Dermis blood vessel endothelial cell (primary cell): ENCODE results near the gene OSBP. TPM values are rescaled to one million over a fixed set of nuclear protein-coding genes. Genes with fewer than 3 reads are reported as not detected.
"Not testable (repeated sequence)": the region's sequence is repeated elsewhere in the genome, so short reads cannot be mapped to it uniquely, and the experiment has no call there.

Experiments used
- DNase-seq: peaks from one replicate; pipeline ENCODE4 v3.0.0; 2010
- total RNA-seq: library from RNA; depleted of rRNA; stranded (reverse); fragments of >200 nt; gene quantifications from 2 replicates; pipeline ENCODE4 v1.2.3, GENCODE V29; 2014

Gene OSBP
- total RNA-seq = 41.5 and 68.4 TPM in 2 replicates

GRCh38 chr11:59615637-59616395 lies at the start of gene OSBP:
OSBP (minus strand) TSS chr11:59615774; CDS start chr11:59615664, 110 bp downstream.
- DNase-seq = peak; percentile 100

DNA sequence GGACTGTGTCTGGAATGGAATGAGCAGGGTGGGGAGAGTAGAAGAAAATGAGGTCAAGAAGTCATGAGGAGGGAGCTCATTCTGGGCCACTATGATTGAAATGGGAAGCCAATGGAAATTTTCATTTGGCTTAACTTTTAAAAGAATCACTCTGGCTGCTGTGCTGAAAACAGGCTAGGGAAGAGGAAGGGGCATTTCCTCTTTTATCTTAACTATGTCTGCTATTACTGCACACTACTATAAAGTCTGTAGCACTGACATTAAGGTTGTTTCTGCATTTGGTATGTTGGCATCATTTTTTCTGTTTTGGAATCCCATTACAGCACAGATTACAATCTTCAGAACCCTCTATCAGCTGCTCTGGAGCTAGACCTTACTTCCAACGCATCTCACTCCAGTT lies 45.0 kb upstream of the OSBP start:
- no peak for DNase-seq

GRCh38 chr11:59659981-59660380 lies 44.4 kb upstream of the OSBP start:
- DNase-seq = no peak

- no peak for DNase-seq
These were observed 42.5 kb upstream of the OSBP start for GRCh38 chr11:59658036-59658435.

DNA sequence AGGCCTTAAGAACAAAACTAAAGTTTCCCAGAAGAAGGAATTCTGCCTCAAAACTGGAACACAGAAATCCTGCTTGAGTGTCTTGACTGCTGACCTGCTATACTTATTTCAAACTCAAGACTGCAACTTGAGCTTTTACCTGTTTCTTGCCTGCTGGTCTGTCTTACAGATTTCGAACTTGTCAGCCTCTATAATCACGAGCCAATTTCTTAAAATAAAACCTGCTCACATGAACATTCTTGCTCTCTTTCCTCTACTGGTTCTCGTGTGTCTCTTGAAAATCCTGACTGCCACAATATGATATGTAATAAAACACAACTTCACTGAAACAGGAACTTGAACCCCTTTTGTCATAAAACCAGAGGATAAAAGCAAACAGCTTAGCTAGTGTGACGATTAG lies 39.3 kb upstream of the OSBP start:
- no peak for DNase-seq

GRCh38 chr11:59647245-59647980 lies 31.8 kb upstream of the OSBP start:
- no peak for DNase-seq

DNA sequence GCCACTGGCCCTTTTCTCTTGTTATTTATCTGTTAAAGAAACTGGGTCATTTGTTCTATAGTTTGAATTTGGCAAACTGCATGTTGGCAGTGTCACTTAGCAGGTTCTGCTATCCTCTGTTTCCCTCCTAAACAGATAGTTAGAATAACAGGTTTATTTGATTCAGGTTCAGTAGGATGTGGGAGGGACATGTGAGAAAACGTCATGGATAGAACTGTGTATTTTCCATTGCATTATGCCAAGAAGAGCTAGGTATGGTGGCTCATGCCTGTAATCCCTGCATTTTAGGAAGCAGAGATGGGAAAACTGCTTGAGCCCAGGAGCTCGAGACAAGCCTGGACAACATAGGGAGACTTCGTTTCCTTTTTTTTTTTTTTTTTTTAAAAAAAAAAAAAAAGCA lies 29.0 kb upstream of the OSBP start:
- no peak for DNase-seq

- DNase-seq = no peak
These were observed 27.8 kb upstream of the OSBP start for GRCh38 chr11:59643390-59643789.

- DNase-seq = no peak
These were observed 25.6 kb upstream of the OSBP start for GRCh38 chr11:59641156-59641555.

DNA sequence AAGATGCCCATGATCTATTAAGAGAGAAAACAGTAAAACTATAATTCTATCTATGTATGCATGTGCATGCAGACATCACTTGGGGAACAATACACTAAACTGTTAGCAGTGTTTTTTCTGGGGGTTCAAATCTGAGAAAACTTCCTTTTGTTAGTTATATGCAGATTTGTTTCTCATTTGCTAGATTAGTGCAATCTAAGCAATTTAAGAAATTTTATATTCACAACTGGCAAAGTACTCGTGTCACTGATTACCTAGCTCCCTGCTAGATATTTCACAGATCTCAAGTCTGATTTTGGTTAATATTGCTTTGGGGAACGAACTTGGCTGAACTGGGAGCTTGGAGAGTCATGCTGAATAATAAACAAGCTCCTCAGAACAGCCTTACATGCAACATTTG lies 14.9 kb upstream of the OSBP start:
- no peak for DNase-seq

DNA sequence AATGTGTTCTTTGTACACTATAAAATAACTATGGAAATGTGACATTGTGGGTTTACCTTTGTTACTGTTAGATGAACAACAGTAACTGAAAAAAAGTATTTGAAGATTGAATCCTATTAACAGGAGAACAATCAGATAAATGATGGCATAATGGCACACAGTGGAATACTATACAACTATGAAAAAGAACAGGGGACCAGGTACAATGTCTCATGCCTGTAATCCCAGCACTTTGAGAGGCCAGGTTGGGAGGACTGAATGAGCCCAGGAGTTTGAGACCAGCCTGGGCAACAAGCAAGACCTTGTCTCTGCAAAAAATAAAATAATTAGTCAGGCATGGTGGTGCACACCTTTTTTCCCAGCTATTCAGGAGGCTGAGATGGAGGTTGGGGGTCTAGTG lies 14.4 kb upstream of the OSBP start:
- no peak for DNase-seq

DNA sequence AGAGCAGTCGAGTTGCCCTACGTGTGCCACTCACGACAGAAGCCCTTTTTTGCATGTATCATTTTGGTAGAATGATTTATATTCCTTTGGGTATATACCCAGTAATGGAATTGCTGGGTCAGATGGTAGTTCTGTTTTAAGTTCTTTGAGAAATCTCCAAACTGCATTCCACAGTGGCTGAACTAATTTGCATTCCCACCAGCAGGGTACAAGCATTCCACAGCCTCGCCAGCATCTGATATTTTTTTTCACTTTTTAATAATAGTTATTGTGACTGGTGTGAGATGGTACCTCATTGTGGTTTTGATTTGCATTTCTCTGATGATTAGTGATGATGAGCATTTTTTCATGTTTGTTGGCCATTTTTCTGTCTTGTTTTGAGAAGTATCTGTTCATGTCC lies 11.4 kb upstream of the OSBP start:
- DNase-seq = not testable (repeated sequence)

- DNase-seq = no peak
These were observed 10.1 kb upstream of the OSBP start for GRCh38 chr11:59625703-59626102.

- no peak for DNase-seq
These were observed 2.3 kb upstream of the OSBP start for GRCh38 chr11:59617876-59618275.

GRCh38 chr11:59616396-59616982 lies 915 bp upstream of the OSBP start:
- no peak for DNase-seq

DNA sequence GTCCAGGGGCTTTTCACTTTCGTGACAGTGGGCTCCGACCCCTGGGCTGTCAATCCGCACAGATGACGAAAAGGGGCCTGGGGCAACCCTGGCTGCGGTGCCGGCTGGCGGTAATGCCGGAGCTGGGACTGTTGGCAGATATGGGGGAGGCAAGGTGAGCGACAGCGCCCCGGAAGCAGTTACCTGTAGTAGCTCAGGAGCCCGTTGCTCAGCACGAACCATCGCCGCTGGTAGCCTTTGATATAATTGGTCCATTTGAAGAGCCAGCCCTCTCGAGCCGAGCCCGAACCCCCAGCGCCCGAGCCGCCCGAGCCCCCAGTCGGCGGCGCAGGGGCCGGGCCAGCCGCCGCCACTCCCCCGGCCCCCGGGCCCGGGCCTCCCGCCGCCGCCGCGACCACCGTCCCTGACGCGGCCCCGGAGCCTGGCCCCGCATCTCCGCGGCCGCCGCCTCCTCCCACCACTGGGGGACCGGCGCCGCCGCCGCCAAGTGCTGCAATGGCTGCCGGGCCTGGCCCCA lies 396 bp downstream of the OSBP start:
- peak; percentile 27 for DNase-seq

GRCh38 chr11:59614277-59615119 lies 1.1 kb downstream of the OSBP start:
- peak; percentile 21 for DNase-seq

GRCh38 chr11:59611570-59612565 lies 3.7 kb downstream of the OSBP start:
- DNase-seq = peak; percentile 16

GRCh38 chr11:59610289-59610688 lies 5.3 kb downstream of the OSBP start:
- DNase-seq = no peak

- DNase-seq = no peak
These were observed 7.7 kb downstream of the OSBP start for GRCh38 chr11:59607703-59608454.

- DNase-seq = no peak
These were observed 13.1 kb downstream of the OSBP start for GRCh38 chr11:59602432-59602831.
